Measurements from ENCODE around the gene ALG3. TPM values are rescaled to one million over a fixed set of nuclear protein-coding genes. Genes with fewer than 3 reads are reported as not detected.
A peak's percentile ranks its signal among the peaks of the same experiment; 100 is the strongest.

Gene ALG3
- total and polyA plus RNA-seq, 2 of the 4 experiments (the other 2 are of a cell fraction) = 19.5 to 52.6 TPM

DNA sequence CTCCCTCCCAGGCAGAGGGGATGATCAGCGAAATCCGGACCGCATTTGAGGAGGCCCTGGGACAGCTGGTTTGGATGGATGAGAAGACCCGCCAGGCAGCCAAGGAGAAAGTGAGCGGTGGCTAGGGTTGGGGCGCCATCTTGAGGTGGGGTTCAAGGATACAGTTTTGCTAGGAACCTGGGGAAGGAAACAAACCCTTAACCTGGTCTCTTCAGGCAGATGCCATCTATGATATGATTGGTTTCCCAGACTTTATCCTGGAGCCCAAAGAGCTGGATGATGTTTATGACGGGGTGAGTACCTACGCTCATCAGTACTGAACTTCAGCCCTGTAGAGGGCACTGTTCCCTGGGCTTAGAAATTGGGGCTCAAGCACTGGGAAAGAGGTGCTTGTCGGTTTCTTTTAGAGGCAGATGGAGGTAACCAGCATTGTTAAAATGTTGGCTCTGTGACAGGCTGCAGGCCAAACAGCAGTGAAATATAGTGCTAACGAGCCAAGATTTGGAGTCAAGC lies 40.7 kb upstream of the ALG3 start:
- Histone ChIP-seq H3K18ac (ENCODE audit: low read depth, low read length) (no peak overlapping the region), H3K4ac (ENCODE audit: low read depth, low read length) (no peak overlapping the region), H3K14ac (replicated peaks; ENCODE audit: low read depth, low read length) (no peak overlapping the region), H3K4me1 (ENCODE audit: control insufficient read depth, insufficient read depth, low read length) (no peaks in the 10 kb centered on the region), H2BK120ac (ENCODE audit: low read depth, low read length) (no peak overlapping the region), H3K4me3 (ENCODE audit: insufficient read depth, low read depth, low read length) (no peak overlapping the region), H3K79me1 (ENCODE audit: low read depth in 1 of 2, low read length in 2 of 2) (no peaks in the 10 kb centered on the region), H4K20me1 (ENCODE audit: insufficient read depth, low read length) (no peaks in the 10 kb centered on the region), H2AK9ac (replicated peaks; ENCODE audit: low read depth, low read length, poor library complexity) (no peak overlapping the region), H3K23ac (ENCODE audit: low read depth, low read length) (no peak overlapping the region), H2BK20ac (ENCODE audit: low read depth, low read length) (no peak overlapping the region), H3K9me1 (ENCODE audit: insufficient read depth, low read length) (no peaks in the 10 kb centered on the region), H4K5ac (ENCODE audit: low read depth, low read length) (no peak overlapping the region), H3K56ac (ENCODE audit: extremely low read depth, insufficient read depth, low read length) (no peak overlapping the region), H3K9me3 (ENCODE audit: control insufficient read depth, insufficient read depth, low read length) (no peaks in the 10 kb centered on the region), H3K27ac (ENCODE audit: insufficient read depth, low read length) (no peak overlapping the region), H2BK15ac (ENCODE audit: low read depth, low read length) (no peak overlapping the region), H4K8ac (ENCODE audit: low read depth in 2 of 2, low read length in 2 of 2) (no peak overlapping the region), H3K9ac (ENCODE audit: low read depth, low read length) (no peak overlapping the region), H3K36me3 (ENCODE audit: control insufficient read depth, insufficient read depth, low read length) (no peaks in the 10 kb centered on the region), H2BK5ac (ENCODE audit: low read depth, low read length, poor library complexity, severe bottlenecking) (no peak overlapping the region), H2AK5ac (ENCODE audit: low read depth, low read length) (no peak overlapping the region), H2AFZ (replicated peaks; ENCODE audit: low read length, poor library complexity) (peak overlapping the region; percentile 51), H3K4me2 (ENCODE audit: low read depth, low read length) (no peak overlapping the region), H4K91ac (ENCODE audit: insufficient read depth, low read depth, low read length) (no peak overlapping the region), H3K27me3 (ENCODE audit: control insufficient read depth, insufficient read depth, low read length) (peaks cover 24% of the 10 kb centered on the region)
- ChIA-PET POLR2A (ENCODE audit: unreplicated experiment) (no interaction called here), CTCF (interaction anchor here (0.6 to 1.1 kb wide), 4 partner anchors 10 to 72 kb away, joined by 3 read pairs; partner anchors contain the start of genes CLCN2 and POLR2H)
- intact Hi-C loops (cut with micrococcal nuclease) (loop anchor here (1.0 to 5.0 kb wide), 3 partner anchors 62 to 394 kb away; partner anchors contain the start of gene VWA5B2), dilution Hi-C loops (cut with HindIII; ENCODE audit: low sequenced_read_pairs, unreplicated experiment) (no loop called here), in situ Hi-C loops (cut with MboI; ENCODE audit: low sequenced_read_pairs) (loop anchor here (10.0 kb wide), 1 partner anchor 395 kb away; no protein-coding TSS in a partner anchor)
- TF ChIP-seq RAD21 (IDR thresholded peaks at IDR 0.05; ENCODE audit: low read length) = peak; percentile 82
- TF ChIP-seq BHLHE40 (IDR thresholded peaks at IDR 0.05; ENCODE audit: low read depth, low read length) = no peak
- no peak for TF ChIP-seq ELK1 (IDR thresholded peaks at IDR 0.05; ENCODE audit: borderline replicate concordance, low read depth, low read length)
- TF ChIP-seq, protein P1, sequence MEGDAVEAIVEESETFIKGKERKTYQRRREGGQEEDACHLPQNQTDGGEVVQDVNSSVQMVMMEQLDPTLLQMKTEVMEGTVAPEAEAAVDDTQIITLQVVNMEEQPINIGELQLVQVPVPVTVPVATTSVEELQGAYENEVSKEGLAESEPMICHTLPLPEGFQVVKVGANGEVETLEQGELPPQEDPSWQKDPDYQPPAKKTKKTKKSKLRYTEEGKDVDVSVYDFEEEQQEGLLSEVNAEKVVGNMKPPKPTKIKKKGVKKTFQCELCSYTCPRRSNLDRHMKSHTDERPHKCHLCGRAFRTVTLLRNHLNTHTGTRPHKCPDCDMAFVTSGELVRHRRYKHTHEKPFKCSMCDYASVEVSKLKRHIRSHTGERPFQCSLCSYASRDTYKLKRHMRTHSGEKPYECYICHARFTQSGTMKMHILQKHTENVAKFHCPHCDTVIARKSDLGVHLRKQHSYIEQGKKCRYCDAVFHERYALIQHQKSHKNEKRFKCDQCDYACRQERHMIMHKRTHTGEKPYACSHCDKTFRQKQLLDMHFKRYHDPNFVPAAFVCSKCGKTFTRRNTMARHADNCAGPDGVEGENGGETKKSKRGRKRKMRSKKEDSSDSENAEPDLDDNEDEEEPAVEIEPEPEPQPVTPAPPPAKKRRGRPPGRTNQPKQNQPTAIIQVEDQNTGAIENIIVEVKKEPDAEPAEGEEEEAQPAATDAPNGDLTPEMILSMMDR (conservative IDR thresholded peaks at IDR 0.05; ENCODE audit: low read depth, low read length) = peak; percentile 65
- TF ChIP-seq SMC3 (IDR thresholded peaks at IDR 0.05; ENCODE audit: low read depth, low read length) = peak; percentile 50
- BruUV-seq (replicated peaks) = no TSS peak
- DNase-seq (peak; percentile 38), ATAC-seq (ENCODE audit: low read depth) (peak; percentile 79)
- 18% methylated on average over 2 of the region's 10 CpGs; no CpG with 5 or more reads in 1 of the 2 experiments for WGBS, 2 experiments (ENCODE audit: extremely low coverage in 2 of 2, insufficient read length in 1 of 2)
